HEK293 (cell line): ENCODE measurements around the gene FGFRL1.
A peak's percentile ranks its signal among the peaks of the same experiment; 100 is the strongest.

Source experiments
- CTCF ChIA-PET: fragments of 350-600 bp; formaldehyde crosslinking; extraction: SDS; loops from one replicate; lab custom pipeline; 2021; ENCODE audit warnings: antibody characterized with exemption; lab: Yijun Ruan, JAX
- POLR2A ChIA-PET: fragments of 300-600 bp; formaldehyde crosslinking; extraction: SDS; loops from one replicate; lab custom pipeline; 2020; ENCODE audit warnings: antibody characterized with exemption, inconsistent platforms; lab: Yijun Ruan, JAX
- H3K27ac ChIP-seq: fragments of 200-500 bp; sonication (Bioruptor generic); 2 replicates; pipeline ENCODE4 v1.5.1; 2014; ENCODE audit warnings: low read depth, low read length, control low read depth, inconsistent platforms; ENCODE audit errors: extremely low read depth
- H3K36me3 ChIP-seq, 2 experiments: fragments of 200-500 bp in 1 of 2; sonication (Bioruptor generic) in 1 of 2; 1 replicate in 1 of 2; 2 replicates in 1 of 2; pipeline ENCODE4 v1.5.1; 2014 to 2017; ENCODE audit warnings: inconsistent platforms in 2 of 2, low read length in 2 of 2; ENCODE audit not compliant: control insufficient read depth in 2 of 2, insufficient read depth in 1 of 2
- H3K4me1 ChIP-seq: fragments of 200-500 bp; sonication (Bioruptor generic); 2 replicates; pipeline ENCODE4 v1.5.1; 2014; ENCODE audit warnings: mild to moderate bottlenecking, low read length, inconsistent platforms; ENCODE audit not compliant: control insufficient read depth, insufficient read depth
- H3K4me3 ChIP-seq: 2 replicates; pipeline ENCODE4 v1.5.1; 2011; ENCODE audit warnings: low read depth, mild to moderate bottlenecking, control low read depth, low read length, moderate library complexity
- H3K9me3 ChIP-seq: fragments of 200-500 bp; sonication (Bioruptor generic); 2 replicates; pipeline ENCODE4 v1.5.1; 2014; ENCODE audit warnings: low read depth, low read length, inconsistent platforms; ENCODE audit not compliant: control insufficient read depth, insufficient read depth
- KLF16 ChIP-seq: fragments of 450-650 bp; formaldehyde crosslinking; IDR thresholded peaks from 2 replicates; pipeline ENCODE4 v1.5.1; 2017; ENCODE audit warnings: missing biosample characterization, missing genetic modification characterization
- PATZ1 ChIP-seq: fragments of 450-650 bp; formaldehyde crosslinking; IDR thresholded peaks from 2 replicates; pipeline ENCODE4 v1.5.1; 2016; ENCODE audit warnings: missing biosample characterization, missing genetic modification characterization
- REST ChIP-seq: fragments of 450-650 bp; formaldehyde crosslinking; IDR thresholded peaks from 2 replicates; pipeline ENCODE4 v1.5.1; 2016; ENCODE audit warnings: missing biosample characterization, missing genetic modification characterization
- SCRT2 ChIP-seq: fragments of 450-650 bp; formaldehyde crosslinking; IDR thresholded peaks from 2 replicates; pipeline ENCODE4 v1.5.1; 2016; ENCODE audit warnings: missing biosample characterization, missing genetic modification characterization
- SP3 ChIP-seq: fragments of 450-650 bp; formaldehyde crosslinking; IDR thresholded peaks from 2 replicates; pipeline ENCODE4 v1.5.1; 2016; ENCODE audit warnings: missing biosample characterization, missing genetic modification characterization
- TRIM28 ChIP-seq: IDR thresholded peaks from 2 replicates; pipeline ENCODE4 v1.6.1; 2011; ENCODE audit warnings: low read length, control low read depth, borderline replicate concordance
- ZBTB20 ChIP-seq: fragments of 450-650 bp; formaldehyde crosslinking; IDR thresholded peaks from 2 replicates; pipeline ENCODE4 v1.5.1; 2016; ENCODE audit warnings: missing biosample characterization, missing genetic modification characterization
- ZBTB49 ChIP-seq: fragments of 450-650 bp; formaldehyde crosslinking; IDR thresholded peaks from 2 replicates; pipeline ENCODE4 v1.5.1; 2016; ENCODE audit warnings: missing biosample characterization, missing genetic modification characterization, low read depth
- ZFP69B ChIP-seq: fragments of 450-650 bp; formaldehyde crosslinking; IDR thresholded peaks from 2 replicates; pipeline ENCODE4 v1.5.1; 2016; ENCODE audit warnings: missing biosample characterization, missing genetic modification characterization
- ZNF211 ChIP-seq: fragments of 450-650 bp; formaldehyde crosslinking; IDR thresholded peaks from 2 replicates; pipeline ENCODE4 v1.5.1; 2016; ENCODE audit warnings: low read depth, missing biosample characterization, missing genetic modification characterization
- ZNF350 ChIP-seq: fragments of 450-650 bp; formaldehyde crosslinking; IDR thresholded peaks from 2 replicates; pipeline ENCODE4 v1.5.0; 2017; ENCODE audit warnings: missing biosample characterization, mild to moderate bottlenecking, missing genetic modification characterization
- ZNF366 ChIP-seq: fragments of 450-650 bp; formaldehyde crosslinking; conservative IDR thresholded peaks from 2 replicates; pipeline ENCODE4 v1.5.1; 2016; ENCODE audit warnings: missing biosample characterization, missing genetic modification characterization
- ZNF426 ChIP-seq: fragments of 450-650 bp; formaldehyde crosslinking; IDR thresholded peaks from 2 replicates; pipeline ENCODE4 v1.5.1; 2017; ENCODE audit warnings: missing biosample characterization, missing genetic modification characterization, mild to moderate bottlenecking, inconsistent platforms, moderate library complexity
- ZNF473 ChIP-seq: fragments of 450-650 bp; formaldehyde crosslinking; IDR thresholded peaks from 2 replicates; pipeline ENCODE4 v1.5.1; 2017; ENCODE audit warnings: missing biosample characterization, missing genetic modification characterization
- ZNF501 ChIP-seq: fragments of 450-650 bp; formaldehyde crosslinking; IDR thresholded peaks from 2 replicates; pipeline ENCODE4 v1.5.1; 2016; ENCODE audit warnings: missing biosample characterization, missing genetic modification characterization
- ZNF549 ChIP-seq: fragments of 450-650 bp; IDR thresholded peaks from 2 replicates; pipeline ENCODE4 v1.5.1; 2018; ENCODE audit warnings: missing biosample characterization, missing genetic modification characterization, mild to moderate bottlenecking, inconsistent platforms, moderate library complexity
- ZNF629 ChIP-seq: fragments of 450-650 bp; formaldehyde crosslinking; IDR thresholded peaks from 2 replicates; pipeline ENCODE4 v1.5.1; 2017; ENCODE audit warnings: missing biosample characterization, missing genetic modification characterization
- ZNF791 ChIP-seq: fragments of 450-650 bp; formaldehyde crosslinking; IDR thresholded peaks from 2 replicates; pipeline ENCODE4 v1.5.1; 2016; ENCODE audit warnings: missing biosample characterization, missing genetic modification characterization
- ZNF792 ChIP-seq: fragments of 450-650 bp; formaldehyde crosslinking; IDR thresholded peaks from 2 replicates; pipeline ENCODE4 v1.5.1; 2016; ENCODE audit warnings: missing biosample characterization, missing genetic modification characterization

Gene FGFRL1

GRCh38 chr4:987624-988513 is 23.6 kb upstream of the FGFRL1 start:
- no peaks in the 10 kb centered on the region for H3K9me3 ChIP-seq
- no peaks in the 10 kb centered on the region for H3K4me1 ChIP-seq
- TF ChIP-seq ZBTB49 (tag by site-specific recombination) (no peak), SP3 (tag by site-specific recombination) (no peak), ZNF501 (no peak), ZNF350 (no peak), KLF16 (tag by site-specific recombination) (no peak)
- TF ChIP-seq, all 188 proteins: peak for 0
- Histone ChIP-seq H3K27ac (no peak overlapping the region), H3K4me3 (peak overlapping the region; percentile 36), H3K36me3 (peaks cover 0 to 4% of the 10 kb centered on the region in 2 experiments; a peak in 1 of 3 replicates)
- POLR2A ChIA-PET = no interaction called here
- CTCF ChIA-PET = interaction anchor here (0.6 to 2.1 kb wide), 4 partner anchors 13 to 246 kb away, joined by 3 to 12 read pairs (median 4); no protein-coding TSS in a partner anchor

GRCh38 chr4:988726-989721 is 22.4 kb upstream of the FGFRL1 start:
- no peak for TF ChIP-seq ZNF366 (tag by site-specific recombination)
- TF ChIP-seq ZBTB20 (tag by site-specific recombination) = peak; percentile 43
- CTCF ChIA-PET = interaction anchor here (0.6 kb wide), 1 partner anchor 246 kb away, joined by 3 read pairs; no protein-coding TSS in a partner anchor

GRCh38 chr4:989722-990471 is 21.5 kb upstream of the FGFRL1 start:
- TF ChIP-seq SCRT2 (no peak), ZNF792 (no peak), REST (tag by site-specific recombination) (no peak), TRIM28 (no peak), ZFP69B (tag by site-specific recombination) (no peak), PATZ1 (tag by site-specific recombination) (no peak), ZNF629 (tag by site-specific recombination) (no peak), ZNF211 (tag by site-specific recombination) (no peak), ZNF791 (tag by site-specific recombination) (no peak), ZNF426 (no peak), ZNF549 (tag by site-specific recombination) (no peak), ZNF473 (tag by site-specific recombination) (no peak)
- Histone ChIP-seq H3K4me1 (no peaks in the 10 kb centered on the region), H3K27ac (no peak overlapping the region), H3K36me3 (peaks cover 0 to 4% of the 10 kb centered on the region in 2 experiments; a peak in 1 of 3 replicates), H3K4me3 (no peak overlapping the region), H3K9me3 (no peaks in the 10 kb centered on the region)
- ChIA-PET CTCF (no interaction called here), POLR2A (no interaction called here)

More at GRCh38 chr4:988726-989721, 22.4 kb upstream of the FGFRL1 start:
- H3K4me3 ChIP-seq = no peak overlapping the region
- no peaks in the 10 kb centered on the region for H3K4me1 ChIP-seq
- POLR2A ChIA-PET = no interaction called here
- H3K9me3 ChIP-seq = no peaks in the 10 kb centered on the region
- no peak overlapping the region for H3K27ac ChIP-seq
- H3K36me3 ChIP-seq = peaks cover 0 to 4% of the 10 kb centered on the region in 2 experiments; a peak in 1 of 3 replicates
